22Rv1 (cell line): ENCODE data around the gene MAEA.

ENCODE experiments used
- H3K27ac ChIP-seq: fragments of 450-650 bp; 2 replicates; pipeline ENCODE4 v1.5.1; 2017
- ZFX ChIP-seq: fragments of 450-650 bp; IDR thresholded peaks from 2 replicates; pipeline ENCODE4 v1.6.1; 2017; ENCODE audit warnings: antibody characterized with exemption, borderline replicate concordance
- TF ChIP-seq, protein P1 (sequence below): fragments of 450-650 bp; IDR thresholded peaks from 2 replicates; pipeline ENCODE4 v1.5.1; 2017; ENCODE audit warnings: mild to moderate bottlenecking

Gene MAEA

DNA sequence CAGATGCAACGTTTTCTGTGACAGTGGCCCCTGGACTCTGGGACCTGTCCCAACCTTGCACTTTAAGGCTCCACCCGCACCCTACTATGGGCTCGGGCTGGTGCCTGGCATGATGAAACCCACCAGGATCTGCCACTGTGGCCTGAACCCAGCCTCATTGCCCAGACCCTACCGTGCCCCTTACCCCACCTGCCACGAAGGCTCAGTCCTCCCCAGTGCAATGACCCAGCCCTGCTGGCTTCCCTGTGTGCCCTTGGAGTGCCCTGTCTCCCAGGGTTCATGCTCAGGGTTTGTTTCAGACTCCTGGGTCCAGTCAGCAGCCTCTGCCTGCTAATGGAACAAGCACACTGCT is 60.5 kb downstream of the MAEA start:
- TF ChIP-seq, protein P1, sequence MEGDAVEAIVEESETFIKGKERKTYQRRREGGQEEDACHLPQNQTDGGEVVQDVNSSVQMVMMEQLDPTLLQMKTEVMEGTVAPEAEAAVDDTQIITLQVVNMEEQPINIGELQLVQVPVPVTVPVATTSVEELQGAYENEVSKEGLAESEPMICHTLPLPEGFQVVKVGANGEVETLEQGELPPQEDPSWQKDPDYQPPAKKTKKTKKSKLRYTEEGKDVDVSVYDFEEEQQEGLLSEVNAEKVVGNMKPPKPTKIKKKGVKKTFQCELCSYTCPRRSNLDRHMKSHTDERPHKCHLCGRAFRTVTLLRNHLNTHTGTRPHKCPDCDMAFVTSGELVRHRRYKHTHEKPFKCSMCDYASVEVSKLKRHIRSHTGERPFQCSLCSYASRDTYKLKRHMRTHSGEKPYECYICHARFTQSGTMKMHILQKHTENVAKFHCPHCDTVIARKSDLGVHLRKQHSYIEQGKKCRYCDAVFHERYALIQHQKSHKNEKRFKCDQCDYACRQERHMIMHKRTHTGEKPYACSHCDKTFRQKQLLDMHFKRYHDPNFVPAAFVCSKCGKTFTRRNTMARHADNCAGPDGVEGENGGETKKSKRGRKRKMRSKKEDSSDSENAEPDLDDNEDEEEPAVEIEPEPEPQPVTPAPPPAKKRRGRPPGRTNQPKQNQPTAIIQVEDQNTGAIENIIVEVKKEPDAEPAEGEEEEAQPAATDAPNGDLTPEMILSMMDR: no peak
- TF ChIP-seq ZFX: no peak
- H3K27ac ChIP-seq: no peak overlapping the region

DNA sequence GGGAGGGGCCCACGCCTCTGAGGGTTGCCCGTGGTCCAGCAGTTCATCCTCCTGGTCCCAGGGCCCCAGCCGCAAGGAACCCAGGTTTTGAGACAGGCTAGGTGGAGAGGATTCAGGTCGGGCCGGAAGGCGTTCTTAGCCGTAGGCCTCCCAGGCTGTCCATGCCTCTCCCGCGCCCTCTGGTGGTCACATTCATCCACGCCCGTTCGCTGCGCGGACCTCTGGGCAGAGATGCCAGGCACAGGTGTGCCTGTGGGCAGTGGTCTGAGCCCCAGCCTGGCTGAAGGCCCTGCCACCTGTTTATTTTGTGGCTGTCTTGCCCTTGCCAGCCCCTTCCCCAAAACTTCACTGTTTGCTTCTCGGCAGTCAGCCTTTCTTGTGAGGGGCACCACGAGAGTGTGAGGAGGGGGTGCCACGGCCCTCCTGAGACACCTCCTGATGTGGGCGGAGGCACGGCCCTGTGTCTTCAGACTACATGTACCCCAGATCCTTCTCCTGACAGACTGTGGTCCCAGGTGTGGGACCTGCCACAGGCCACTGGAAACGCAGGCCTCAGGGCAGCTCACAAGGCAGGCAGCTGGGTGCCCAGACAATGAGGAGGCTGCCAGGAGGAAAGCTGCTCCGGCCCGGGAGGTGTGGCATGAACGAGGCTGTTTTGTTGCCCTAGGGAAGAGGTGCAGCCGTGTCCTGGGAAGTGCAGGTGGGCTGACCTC is 62.3 kb downstream of the MAEA start:
- H3K27ac ChIP-seq: no peak overlapping the region
- TF ChIP-seq, protein P1: peak; percentile 97
- TF ChIP-seq ZFX: no peak

DNA sequence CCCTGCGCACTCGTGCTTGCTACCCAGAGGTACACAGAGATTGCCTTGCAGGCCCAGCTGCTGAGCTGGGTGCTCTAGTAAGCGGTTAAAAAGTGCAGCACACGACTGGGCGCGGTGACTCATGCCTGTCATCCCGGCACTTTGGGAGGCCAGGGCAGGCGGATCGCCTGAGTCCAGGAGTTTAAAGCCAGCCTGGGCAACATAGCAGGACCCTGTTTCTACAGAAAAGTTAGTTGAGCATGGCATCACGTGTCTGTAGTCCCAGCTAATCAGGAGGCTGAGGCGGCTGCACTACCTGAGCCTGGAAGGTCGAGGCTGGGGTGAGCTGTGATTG is 62.8 kb downstream of the MAEA start:
- H3K27ac ChIP-seq: no peak overlapping the region
- TF ChIP-seq, protein P1: no peak
- TF ChIP-seq ZFX: no peak

DNA sequence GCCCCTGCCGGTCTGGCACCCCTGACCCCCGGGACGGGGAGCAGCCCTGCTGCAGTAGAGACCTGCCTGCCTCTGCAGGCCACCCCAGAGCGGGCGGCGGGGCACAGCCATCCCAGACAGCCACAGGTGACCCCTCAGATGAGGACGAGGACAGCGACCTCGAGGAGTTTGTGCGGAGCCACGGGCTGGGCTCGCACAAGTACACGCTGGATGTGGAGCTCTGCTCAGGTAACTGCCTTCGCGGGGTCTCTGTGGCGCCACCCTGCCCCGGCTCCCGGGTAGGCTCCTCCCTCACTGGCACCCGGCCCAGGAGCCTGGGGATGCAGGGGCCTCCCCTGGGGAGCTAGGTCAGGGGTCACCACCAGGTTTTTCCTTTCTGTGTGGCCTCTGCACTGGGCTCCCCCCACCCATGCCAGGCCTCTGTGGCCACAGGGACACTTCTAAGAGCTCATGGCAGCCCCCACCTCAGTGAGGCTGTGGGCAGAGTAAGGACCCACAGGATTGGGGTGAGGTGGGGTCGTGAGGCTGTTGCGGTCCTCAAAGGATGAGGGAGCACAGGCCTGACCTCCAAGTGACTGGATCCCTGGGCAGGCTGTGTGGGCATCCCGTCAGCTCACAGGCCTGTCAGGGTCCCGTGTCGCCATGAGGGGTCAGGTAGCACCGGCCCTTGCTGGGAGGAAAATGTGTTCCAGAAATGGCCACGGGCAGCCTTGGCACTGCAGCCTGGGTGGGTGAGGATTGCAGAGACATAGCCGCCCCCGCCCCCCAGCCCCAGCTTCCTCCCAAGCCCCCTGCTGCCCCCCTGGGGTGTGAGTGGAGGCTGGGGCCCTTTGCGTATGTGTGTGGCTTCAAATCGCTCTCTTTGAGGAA is 63.7 kb downstream of the MAEA start:
- no peak overlapping the region for H3K27ac ChIP-seq
- no peak for TF ChIP-seq ZFX

DNA sequence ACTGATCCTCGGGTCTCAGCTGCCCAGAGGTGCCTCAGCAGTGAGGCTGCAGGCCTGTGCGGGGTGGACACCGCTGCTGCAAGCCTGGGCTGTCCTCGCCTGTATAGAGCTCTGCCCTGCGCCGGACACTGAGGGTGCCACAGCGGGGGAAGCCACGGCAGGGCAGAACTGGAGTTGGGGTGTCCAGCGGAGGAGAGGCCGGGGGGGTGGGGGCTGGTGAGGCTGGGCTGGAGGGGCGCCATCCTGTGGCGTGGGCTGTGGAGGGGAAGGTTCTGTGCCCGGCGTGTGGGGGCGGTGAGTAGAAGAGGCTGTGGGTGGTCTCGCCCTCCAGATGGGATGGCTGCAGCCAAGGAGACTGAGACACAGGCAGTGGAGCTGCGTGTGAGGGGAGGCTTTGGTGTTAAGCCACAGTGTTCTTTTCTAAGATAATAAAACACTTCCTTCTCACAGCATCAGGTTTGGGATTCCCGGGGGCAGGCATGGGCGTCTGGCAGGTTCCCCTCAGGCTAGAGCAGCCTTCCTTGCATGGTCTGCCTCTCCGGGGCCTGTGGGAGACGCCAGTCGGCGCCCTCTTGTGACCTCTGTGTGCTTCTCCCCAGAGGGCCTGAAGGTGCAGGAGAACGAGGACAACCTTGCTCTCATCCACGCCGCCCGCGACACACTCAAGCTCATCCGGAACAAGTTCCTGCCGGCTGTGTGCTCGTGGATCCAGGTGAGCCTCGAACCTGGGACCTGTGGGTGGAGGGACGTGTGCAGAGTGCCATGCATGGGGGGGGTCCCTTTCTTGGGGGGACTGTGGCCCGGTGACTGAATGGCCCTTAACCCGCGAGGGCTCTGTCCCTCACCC is 64.7 kb downstream of the MAEA start:
- TF ChIP-seq, protein P1: no peak
- TF ChIP-seq ZFX: no peak
- no peak overlapping the region for H3K27ac ChIP-seq

DNA sequence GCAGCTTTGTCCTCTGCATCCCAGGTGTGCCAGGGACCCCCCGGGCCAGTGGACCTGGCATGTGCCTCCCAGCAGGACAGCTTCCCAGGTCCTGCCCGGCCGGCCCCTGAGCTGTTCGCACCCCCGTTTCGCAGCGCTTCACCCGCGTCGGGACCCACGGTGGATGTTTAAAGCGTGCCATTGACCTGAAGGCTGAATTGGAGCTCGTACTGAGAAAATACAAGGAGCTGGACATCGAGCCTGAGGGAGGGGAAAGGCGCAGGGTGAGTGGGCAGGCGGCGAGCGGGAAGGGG is 65.2 kb downstream of the MAEA start:
- no peak overlapping the region for H3K27ac ChIP-seq
- TF ChIP-seq ZFX: no peak
- TF ChIP-seq, protein P1: no peak

DNA sequence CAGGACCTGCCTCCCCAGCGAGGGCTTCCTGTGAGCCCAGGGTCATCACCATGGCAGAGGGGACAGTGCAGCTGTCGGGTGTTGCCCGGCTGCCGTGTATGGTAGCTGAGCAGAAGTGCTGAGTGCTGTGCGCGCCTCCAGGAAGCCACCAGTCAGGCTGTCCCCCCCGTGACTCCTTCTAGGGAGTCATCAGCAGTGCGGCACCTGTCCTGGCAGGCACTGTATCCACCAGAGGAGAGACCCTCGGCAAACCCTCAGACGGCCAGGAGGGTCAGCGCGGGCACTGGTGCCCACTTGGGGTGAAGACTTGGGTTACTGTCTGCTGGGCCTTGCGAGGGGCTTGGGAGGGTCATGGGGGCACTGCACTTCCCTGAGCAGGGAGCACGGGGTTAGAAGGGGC is 65.7 kb downstream of the MAEA start:
- H3K27ac ChIP-seq: no peak overlapping the region
- no peak for TF ChIP-seq ZFX
- TF ChIP-seq, protein P1: no peak
